ENCODE results near the gene MAGEL2.

MAGEL2 gene

DNA sequence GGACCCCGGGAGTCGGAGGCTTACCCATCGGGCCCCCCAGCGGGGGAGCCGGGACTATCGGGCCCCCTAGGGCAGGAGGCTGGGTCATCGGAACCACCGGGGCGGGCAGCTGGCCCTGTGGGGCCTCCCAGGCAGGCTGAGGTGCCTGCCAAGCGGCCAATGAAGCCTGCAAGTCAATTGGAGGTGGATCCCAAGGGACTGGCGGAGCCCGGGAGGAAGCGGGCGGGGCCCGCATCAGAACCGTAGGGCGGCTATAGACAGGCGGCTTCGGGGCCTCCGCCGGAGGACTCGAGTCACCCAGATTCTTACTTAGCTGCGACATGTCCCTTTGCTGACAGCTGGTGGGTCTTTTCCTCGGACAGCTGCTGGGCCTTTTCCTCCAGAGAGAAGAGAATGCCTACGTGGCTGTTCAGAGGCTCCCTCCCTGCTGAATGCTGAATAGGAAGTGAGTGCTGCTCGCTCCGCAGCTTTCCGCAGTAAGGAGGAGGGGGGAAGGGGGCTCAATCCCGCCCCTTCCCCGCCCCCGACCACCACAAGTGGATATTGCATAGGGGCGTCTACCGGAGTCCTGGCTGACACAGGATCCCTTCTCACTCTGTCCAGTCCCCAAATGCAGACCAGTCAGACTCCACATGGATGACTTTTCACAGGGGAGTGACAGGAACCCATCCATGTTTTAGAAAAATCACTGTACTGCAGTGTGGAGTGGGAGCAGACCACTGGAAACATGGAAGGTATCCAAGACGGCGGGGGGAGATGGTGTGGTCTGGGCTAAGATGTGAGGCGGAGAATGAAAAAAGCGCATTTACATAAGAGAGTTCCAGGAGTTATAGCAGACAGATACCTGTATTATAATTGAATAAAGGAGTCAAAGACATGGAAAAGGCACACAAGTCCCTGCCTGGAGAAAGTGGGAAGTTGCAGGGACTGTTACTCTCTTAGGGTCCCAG lies at the start of gene MAGEL2:
Gene MAGEL2, minus strand, starts transcription at position 447 of the 950 bp plus-strand sequence. Its CDS starts 125 bp downstream, at position 322.
- DNase-seq, result no peak

DNA sequence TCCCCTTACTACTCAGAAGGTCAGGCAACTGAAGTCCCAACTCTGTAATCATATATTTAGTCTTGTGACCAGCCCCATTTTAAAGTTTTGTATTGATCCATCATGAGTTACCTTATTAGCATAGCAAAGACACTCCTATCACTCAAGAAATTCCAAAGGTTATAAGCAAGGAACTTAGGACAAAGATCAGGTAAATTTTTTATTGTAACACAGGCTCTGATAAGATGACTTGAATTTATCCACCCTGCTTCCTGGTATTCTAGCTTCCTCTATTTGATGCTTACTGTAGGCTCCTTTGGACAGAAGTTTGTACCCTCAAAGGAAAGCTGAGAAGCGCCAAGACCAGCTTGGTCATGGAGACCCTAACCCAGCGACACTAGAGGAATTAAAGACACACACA lies 47.6 kb upstream of the MAGEL2 start:
- no peak for DNase-seq

DNA sequence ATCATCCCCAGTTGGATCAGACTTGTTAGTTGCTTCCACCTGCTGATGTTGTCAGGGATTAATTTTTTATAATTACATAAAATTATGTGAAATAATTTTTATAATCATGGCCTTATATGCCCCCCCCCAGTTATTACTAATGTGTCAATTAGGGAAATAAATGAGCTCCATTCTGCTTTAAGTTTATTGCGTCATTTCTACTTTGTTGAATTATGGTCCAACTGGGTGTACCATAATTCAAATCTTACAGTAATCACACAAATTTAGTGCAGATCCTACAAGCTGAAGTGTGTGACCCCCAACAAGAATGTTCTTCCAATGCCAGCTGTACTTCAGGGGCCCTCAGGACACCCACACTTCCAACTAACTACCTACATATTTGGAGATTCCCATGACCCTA lies 46.9 kb upstream of the MAGEL2 start:
- no peak for DNase-seq

DNA sequence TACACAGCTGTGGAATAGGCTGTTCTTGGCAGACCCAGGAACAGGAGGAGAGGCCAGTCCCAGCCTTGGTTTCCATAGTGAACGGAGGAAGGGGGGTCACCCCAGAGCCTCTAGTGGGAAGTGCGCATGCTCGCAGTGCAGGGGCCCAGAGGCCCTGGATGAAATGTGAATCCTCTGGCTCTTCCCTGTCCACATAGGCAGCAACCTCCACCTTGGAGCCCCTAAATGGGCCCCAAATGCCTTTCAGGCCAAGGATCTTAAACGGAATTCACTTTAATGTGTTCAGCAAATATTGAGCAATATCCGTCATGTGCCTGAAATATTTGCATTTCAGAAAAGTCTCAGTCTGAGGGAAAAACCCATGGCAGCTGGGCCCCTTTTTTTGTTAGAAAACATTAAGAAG lies 42.8 kb upstream of the MAGEL2 start:
- peak; percentile 11 for DNase-seq

DNA sequence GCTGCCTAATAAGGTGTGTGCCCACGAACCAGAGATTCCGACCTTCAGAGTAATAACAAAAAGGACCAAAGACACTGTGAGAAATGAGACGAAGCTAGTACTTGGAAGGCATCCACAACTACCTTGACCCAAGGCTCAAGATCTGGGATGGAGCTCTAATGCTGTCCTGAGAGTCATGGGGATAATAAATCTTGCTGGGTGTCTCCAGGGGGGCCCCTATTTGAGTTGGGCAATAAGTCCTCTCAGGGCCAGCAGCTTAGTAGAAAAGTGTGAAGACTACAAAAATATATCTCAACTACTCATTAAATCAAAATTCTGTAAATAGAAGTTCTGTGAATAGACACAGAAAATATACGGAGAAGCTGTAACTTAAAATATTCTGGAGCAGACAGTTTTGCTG lies 42.3 kb upstream of the MAGEL2 start:
- no peak for DNase-seq

DNA sequence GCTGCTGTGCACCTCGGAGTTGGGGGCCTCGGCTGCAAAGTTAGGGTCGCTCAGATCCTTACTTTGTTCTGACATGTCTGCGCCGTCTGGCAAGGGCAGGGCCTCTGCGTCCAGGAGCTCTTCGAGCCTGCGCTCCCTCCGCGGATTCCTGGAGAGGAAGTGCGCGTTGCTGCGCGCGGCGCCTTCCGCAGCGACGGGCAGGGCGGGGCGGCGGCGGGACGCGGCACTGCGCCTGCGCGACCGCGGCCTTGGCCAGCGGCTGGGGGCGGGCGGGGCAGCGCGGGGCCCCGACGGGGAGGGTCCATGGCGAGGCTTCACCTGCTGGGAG lies 39.4 kb upstream of the MAGEL2 start, which contains the start of gene NDN:
Gene NDN, minus strand, starts transcription at position 163 of the 328 bp plus-strand sequence. Its CDS starts 88 bp downstream, at position 75.
- DNase-seq, result no peak

DNA sequence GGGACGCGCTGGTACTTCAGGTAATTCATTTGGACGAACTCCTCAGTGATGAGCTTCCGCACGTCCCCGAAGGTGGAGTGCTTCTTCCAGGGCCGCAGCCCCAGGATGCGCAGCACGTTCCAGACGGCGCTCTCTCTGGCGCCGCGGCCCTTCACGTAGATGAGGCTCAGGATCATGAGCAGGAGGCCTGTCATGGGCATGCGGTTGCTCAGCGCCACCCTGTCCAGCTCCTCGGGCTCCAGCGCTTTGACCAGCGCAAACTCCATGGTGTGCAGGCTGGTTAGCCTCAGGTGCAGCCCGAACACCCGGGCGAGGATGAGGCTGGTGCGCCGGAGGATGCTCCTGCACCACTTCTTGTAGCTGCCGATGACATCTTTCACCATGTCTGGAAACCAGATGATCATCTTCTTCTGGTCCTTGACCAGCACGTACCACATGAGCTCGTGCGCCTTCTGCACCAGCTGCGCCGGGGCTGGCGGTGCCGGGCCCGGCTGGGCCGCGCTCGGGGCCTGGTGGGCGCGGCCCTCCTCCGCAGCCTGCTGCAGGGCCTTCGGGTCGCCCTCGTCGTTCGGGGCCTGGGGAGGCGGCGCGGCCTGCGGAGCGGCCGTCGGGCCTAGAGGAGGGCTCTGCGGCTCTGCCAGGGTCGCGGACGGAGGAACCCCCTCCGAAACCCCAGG lies 38.9 kb upstream of the MAGEL2 start:
- no peak for DNase-seq

DNA sequence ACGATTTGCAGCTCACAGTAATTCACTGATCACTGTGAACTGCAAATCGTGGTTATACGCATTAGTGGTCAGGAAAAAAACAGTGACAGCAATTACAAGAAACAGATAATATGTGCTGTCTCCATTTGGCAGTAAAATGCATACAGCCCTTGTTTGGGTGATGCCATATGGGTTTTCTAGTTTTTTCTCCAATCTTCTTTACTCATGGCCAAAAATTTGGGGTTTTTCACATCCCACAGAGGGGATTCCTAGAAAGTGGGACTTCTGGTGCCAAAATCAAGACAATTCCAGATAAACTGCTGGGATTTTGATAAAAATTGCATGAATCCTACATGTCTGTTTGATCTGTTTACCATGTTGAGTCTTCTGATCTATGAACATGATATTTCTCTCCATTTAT lies 23.8 kb upstream of the MAGEL2 start:
- no peak for DNase-seq

DNA sequence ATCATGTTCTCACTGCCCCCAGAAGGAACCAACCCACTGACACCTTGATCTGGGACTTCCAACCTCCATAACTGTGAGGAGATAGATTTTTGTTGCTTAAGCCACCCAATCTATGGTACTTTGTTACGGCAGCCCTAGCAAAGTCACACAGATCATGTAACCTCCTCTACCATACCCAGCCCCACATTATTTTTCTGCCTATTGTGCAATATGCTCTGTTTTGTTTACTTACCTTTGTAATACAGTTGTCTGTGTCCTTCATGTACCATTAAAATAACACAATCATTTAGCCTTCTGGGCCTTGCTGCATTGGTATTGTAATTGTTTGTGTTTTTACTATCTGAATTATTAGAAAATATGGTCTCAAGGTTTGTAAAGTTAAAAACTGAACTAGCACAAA lies 23.3 kb upstream of the MAGEL2 start:
- no peak for DNase-seq

DNA sequence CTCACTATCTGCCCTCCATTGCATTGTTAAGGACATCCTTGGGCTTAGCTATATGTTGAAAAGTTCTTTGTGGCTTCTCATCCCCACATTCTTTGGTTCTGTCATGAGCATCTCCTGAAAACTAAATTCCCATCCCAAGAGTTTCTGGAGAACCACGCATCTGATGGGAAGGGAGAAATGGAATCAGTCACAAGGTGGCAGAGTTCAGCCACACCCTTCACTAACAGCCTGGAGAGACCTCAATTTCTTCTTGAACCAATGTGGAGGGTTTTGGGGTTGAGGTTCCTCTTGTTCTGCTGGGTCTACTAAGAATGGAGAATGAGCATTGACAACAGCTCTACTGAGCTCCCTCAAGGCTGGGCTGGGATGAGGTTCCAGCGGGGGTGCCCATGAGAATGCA lies 15.6 kb upstream of the MAGEL2 start:
- DNase-seq, result no peak

DNA sequence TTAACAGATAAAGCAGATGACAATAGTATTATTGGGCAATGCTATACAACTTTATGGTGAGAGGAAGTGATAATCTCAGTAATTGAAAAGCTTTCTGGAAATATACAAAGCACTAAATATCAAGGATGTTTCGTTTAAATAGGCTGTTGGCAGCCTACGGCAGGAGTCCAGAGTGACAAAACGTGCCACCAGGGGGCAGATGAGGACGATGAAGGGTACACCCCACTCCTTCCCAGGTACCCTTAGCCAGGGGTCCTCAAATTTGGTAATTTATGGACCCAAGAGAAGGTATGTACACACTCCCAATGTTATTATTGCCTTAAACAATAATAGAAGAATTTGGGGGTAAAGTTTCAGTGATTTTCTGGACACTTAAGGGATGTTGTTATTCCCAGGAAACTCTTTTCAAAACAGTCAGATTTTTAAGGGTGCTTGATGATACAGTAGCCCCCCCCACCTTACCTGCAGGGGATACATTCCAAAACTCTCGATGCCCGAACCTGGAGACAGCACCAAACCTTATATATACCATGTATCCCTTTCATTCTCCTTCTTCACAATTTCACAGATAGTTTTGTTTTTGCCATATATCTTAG lies 1.4 kb upstream of the MAGEL2 start:
- DNase-seq, result peak; percentile 4

DNA sequence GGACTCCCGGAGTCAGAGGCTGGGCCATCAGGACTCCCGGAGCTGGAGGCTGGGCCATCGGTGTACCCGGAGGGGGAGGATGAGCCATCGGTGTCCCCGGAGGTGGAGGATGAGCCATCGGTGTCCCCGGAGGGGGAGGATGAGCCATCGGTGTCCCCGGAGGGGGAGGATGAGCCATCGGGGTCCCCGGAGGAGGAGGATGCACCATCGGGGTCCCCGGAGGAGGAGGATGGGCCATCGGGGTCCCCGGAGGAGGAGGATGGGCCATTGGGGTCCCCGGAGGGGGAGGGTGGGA lies 719 bp downstream of the MAGEL2 start:
- no peak for DNase-seq

DNA sequence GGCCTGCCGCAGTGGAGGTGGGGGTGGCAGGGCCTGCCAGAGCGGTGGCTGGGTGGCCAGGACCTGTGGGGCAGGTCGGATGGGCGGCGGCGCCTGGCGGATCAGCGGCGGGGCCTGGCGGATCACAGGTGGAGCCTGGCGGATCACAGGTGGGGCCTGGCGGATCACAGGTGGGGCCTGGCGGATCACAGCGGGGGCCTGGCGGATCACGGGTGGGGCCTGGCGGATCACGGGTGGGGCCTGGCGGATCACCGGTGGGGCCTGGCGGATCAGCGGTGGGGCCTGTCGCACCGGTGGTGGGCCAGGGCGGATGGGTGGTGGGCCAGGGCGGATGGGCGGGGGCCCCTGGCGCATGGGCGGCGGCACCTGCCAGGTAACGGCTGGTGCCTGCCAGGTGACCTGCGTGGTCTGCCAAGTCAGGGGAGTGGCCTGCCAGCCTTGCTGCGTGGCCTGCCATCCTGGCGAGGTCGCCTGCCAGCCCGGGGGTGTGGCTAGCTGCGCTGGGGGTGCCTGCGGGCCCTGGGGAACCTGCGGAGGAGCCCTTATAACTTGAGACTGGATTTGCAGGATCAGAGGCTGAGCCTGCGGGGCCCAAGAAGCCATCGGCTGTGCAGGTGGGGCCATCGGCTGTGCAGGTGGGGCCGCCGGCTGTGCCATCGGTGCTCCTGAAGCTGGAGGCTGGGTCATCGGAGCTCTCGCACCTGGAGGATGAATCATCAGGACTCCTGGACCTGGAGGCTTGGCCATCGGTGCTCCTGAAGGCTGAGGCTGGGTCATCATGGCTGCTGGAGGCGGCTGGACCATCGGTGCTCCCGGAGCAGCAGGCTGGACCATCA lies 1.3 kb downstream of the MAGEL2 start:
- no peak for DNase-seq

DNA sequence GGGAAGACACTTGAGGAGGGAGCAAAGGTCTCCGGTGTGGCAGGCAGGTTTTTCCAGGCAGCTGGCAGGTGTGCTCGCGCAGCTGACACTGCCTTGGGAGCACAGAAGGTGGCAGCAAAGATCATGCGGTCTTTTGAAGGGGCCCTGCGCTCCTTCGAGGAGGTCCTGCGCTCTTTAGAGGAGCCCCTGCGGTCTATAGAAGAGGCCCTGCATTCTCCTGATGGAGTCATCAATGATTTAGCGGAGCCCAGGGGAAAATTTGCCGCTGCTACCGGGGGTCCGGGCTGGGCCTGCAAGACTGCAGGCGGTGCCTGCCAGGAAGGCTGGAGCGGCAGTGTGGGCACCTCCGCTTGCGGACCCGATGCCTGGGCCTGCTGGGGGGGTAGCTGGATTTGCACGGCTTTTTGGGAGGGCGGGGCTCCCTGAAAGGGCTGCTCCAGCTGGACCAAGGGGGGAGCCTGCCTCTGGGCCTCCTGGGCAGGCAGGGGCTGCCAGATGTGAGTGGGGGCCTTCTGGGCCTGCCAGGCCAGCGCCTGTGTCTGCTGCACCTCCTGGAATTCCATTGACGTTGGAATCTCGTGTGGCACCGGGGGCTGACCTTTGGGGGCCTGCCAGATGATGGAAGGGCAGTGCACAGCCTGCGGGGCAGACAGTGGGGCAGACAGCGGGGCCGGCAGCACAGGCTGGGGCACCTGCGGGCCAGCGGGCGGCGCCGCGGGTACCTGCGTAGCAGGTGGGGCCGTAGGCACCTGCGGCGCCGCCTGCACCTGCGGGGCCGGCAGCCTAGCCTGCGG lies 2.1 kb downstream of the MAGEL2 start:
- no peak for DNase-seq

DNA sequence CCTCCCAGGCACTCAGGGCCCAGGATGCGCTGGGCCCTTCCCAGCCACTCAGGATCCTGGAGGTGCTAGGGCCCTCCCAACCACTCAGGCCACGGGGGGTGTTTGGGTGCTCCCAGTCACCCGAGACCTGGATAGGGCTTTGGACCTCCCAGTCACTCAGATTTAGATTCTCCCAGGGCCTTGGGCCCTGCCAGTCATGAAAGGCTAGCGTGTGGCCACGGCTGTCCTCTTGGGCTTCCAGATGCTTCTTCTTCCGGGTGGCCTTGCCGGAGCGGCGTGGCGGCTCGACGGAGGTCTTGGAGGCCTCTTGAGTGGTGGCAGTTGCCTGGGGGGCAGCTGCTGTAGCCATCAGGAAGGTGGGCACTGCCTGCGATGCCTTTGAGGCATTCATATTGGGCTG lies 2.8 kb downstream of the MAGEL2 start:
- DNase-seq, result no peak

DNA sequence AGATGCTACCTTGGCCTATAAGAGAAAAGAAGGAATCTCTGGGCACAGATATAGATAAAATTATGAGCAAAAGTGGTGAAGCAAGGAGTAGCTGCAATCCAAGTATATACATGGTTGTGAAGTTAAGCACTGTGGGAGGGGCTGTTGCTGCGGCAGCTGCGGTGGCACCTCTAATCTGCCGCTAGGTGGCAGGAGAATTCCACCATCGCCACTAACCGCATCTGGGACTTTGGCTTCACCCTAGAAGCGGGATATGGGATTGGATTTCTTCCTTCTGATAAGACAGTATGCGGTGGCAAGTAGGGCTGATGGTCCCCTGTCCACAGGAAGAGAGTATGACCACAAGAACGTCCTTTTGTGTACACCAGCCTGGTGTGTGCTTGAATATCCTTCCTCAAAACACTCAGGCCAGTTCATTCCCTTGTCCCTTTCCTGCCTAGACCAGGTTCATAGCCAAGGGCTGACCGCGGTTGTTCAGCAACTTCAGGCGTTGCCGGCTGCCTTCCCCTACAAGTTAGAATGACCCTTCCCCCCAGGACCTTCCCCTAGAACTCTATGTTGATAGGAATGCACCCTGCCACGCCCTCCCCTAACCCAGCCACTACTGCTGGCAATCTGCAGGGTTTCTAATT lies 5.1 kb downstream of the MAGEL2 start:
- DNase-seq, result peak; percentile 14

DNA sequence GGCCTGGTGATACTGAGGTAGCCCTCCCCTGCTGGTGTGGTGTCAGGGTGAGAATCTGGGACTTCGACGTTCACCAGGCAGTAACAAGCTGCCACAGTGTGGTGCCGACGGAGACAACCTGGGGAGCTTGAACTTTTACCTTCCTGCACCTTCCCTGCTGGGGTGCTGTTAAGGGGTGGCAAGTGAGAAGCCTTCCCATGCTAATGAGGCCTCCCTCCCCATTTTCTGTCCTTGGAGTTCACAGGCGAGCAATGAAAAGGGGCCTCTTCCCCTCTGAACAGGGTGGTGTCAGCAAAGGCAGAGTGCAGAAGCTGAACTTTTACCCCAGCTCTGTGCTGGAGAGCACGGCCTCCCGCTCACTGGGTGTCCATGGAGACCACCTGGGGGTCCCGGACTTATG lies 13.5 kb downstream of the MAGEL2 start:
- no peak for DNase-seq

DNA sequence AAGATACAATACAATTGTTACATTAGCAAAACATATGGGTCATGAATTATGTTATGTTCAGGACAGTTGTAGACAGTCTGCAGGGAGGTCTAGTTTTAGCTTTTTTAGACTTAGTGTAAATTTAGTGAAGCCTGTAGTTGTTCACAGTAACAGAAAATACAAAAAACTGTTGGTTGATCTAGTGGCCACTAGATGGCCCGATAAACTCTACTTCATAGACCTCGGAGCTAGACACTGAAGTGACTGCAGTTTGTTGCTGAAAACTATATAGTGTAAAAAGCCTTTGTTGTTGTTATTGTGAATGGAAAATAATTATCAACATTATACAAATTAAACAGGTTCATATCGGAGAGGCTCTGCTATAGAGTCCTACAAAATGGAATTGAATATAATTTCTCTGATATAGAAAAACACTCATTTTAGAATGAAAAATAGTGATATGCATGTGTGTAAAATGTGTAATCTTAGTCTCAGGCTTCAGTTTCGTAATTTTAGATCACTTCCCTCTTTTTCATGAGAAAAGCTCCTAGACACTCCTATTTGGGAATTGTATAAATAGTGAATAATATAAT lies 18.3 kb downstream of the MAGEL2 start:
- no peak for DNase-seq

DNA sequence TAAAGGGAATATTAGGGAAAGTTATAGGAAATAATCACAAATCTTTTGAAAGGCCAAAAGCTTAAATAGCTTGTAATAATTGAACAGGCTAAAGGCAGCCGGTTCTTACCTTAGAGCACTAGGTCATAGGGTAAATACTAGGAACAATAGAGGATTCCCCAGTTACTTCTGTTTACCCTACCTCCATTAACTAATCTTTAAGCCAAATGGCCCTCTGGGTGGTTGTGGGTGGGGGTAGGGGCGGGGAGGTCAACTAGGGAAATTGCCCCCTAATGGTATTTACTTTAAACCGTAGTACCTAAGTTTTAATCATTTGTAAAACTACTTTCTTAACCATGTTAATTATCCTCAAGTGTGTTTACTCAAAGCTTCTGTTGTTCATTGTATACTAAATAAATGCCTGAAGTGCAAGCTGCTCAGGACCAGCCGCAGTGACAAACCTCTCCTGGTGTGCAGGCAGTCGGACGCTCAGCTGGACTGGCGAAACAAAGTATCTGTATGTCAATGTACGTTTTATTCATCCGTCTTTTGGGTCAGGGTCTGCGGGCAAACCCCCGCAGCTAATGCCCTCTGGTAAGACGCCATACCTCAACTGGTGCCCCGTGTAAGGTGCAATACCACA lies 18.9 kb downstream of the MAGEL2 start:
- no peak for DNase-seq

DNA sequence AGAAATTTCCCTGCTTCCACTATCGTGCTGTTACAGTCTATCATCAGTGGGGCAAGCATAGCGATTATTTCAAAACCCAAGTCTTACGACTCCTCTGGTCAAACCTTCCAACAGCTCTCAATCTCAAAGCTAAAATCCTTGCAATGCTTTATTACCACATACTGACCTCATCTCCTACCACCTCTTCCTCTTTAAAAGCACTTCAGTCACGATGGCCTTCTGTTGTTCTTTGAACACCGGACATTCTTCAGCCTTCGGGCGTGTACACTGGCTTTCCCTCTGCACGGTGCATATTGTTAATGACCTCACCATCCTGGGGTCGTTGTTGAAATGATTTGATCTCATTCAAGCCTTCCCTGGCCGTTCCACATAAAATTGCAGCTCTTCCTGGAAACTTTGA lies 31.1 kb downstream of the MAGEL2 start:
- no peak for DNase-seq

DNA sequence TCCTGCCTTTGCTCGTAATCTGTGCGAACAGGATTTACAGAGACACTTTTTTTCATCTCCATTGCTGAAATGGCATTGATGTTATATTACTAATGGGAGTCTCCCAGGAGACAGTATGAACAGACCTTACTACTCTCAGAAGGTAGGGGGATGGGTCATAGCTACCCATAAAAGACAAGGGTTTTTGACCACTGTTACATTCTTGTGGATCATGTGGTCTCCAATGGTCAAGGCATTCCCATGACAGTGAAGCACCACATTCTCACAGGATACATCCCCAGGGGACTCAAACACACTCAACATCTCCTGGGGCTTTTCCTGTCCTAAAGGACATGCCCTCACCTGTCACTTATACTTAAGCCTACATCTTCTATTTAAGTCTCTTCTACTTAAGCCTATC lies 41.4 kb downstream of the MAGEL2 start:
- DNase-seq, result no peak
